ENCODE measurements around the gene OR6A2. TPM values are rescaled to one million over a fixed set of nuclear protein-coding genes. Genes with fewer than 3 reads are reported as not detected.

OR6A2 gene
- total and polyA plus RNA-seq, 2 of the 4 experiments (the other 2 are of a cell fraction), result 0.07 to 0.72 TPM

GRCh38 chr11:6817694-6818093, 18.2 kb upstream of the OR6A2 start:
- ATAC-seq (ENCODE audit: low read depth), result peak; percentile 48; the same call in 1 of the 2 replicates
- Histone ChIP-seq H3K79me1 (ENCODE audit: low read depth in 1 of 2, low read length in 2 of 2) (no peaks in the 10 kb centered on the region), H3K9ac (ENCODE audit: low read depth, low read length) (no peak overlapping the region)

More at GRCh38 chr11:6817694-6818093, 18.2 kb upstream of the OR6A2 start:
- intact Hi-C loops (cut with micrococcal nuclease), result loop anchor here (10.0 kb wide), 1 partner anchor 277 kb away; no protein-coding TSS in a partner anchor
- H3K9me3 ChIP-seq (ENCODE audit: control insufficient read depth, insufficient read depth, low read length), result no peaks in the 10 kb centered on the region
- no peak overlapping the region for H3K27ac ChIP-seq (ENCODE audit: insufficient read depth, low read length)
- in situ Hi-C loops (cut with MboI; ENCODE audit: low sequenced_read_pairs), result loop anchor here (25.0 kb wide), 1 partner anchor 620 kb away; no protein-coding TSS in a partner anchor
- no peak for TF ChIP-seq RAD21 (IDR thresholded peaks at IDR 0.05; ENCODE audit: low read length)
- TF ChIP-seq USF2 (IDR thresholded peaks at IDR 0.05; ENCODE audit: low read depth, low read length), result no peak
- no peak for TF ChIP-seq MXI1 (IDR thresholded peaks at IDR 0.05; ENCODE audit: borderline replicate concordance, low read depth, low read length)
- no peak for TF ChIP-seq MAFK (IDR thresholded peaks at IDR 0.05; ENCODE audit: low read depth, low read length)
- TF ChIP-seq CEBPB (IDR thresholded peaks at IDR 0.05; ENCODE audit: low read depth, low read length), result no peak
- TF ChIP-seq ELK1 (IDR thresholded peaks at IDR 0.05; ENCODE audit: borderline replicate concordance, low read depth, low read length), result no peak
- TF ChIP-seq RCOR1 (IDR thresholded peaks at IDR 0.05; ENCODE audit: insufficient replicate concordance, low read length), result no peak
- TF ChIP-seq POLR2A (IDR thresholded peaks at IDR 0.05; ENCODE audit: low read depth, low read length), result no peak
- TF ChIP-seq NFE2L2 (IDR thresholded peaks at IDR 0.05; ENCODE audit: low read depth, low read length), result no peak
- TF ChIP-seq MAZ (IDR thresholded peaks at IDR 0.05; ENCODE audit: borderline replicate concordance, low read depth, low read length), result no peak
- no peak for TF ChIP-seq RFX5 (IDR thresholded peaks at IDR 0.05; ENCODE audit: low read depth, low read length)
- no peak for TF ChIP-seq BHLHE40 (IDR thresholded peaks at IDR 0.05; ENCODE audit: low read depth, low read length)
- TF ChIP-seq, protein P1, sequence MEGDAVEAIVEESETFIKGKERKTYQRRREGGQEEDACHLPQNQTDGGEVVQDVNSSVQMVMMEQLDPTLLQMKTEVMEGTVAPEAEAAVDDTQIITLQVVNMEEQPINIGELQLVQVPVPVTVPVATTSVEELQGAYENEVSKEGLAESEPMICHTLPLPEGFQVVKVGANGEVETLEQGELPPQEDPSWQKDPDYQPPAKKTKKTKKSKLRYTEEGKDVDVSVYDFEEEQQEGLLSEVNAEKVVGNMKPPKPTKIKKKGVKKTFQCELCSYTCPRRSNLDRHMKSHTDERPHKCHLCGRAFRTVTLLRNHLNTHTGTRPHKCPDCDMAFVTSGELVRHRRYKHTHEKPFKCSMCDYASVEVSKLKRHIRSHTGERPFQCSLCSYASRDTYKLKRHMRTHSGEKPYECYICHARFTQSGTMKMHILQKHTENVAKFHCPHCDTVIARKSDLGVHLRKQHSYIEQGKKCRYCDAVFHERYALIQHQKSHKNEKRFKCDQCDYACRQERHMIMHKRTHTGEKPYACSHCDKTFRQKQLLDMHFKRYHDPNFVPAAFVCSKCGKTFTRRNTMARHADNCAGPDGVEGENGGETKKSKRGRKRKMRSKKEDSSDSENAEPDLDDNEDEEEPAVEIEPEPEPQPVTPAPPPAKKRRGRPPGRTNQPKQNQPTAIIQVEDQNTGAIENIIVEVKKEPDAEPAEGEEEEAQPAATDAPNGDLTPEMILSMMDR (conservative IDR thresholded peaks at IDR 0.05; ENCODE audit: low read depth, low read length), result no peak
- no peak for TF ChIP-seq CHD1 (IDR thresholded peaks at IDR 0.05; ENCODE audit: low read depth, low read length)
- no peak for TF ChIP-seq FOS (IDR thresholded peaks at IDR 0.05; ENCODE audit: low read depth, low read length)
- H3K14ac ChIP-seq (replicated peaks; ENCODE audit: low read depth, low read length), result no peak overlapping the region
- CTCF ChIA-PET, result interaction anchor here (0.6 kb wide), 1 partner anchor 717 kb away, joined by 3 read pairs; no protein-coding TSS in a partner anchor
- no peak overlapping the region for H3K56ac ChIP-seq (ENCODE audit: extremely low read depth, insufficient read depth, low read length)
- no peak overlapping the region for H3K4ac ChIP-seq (ENCODE audit: low read depth, low read length)
- H3K27me3 ChIP-seq (ENCODE audit: control insufficient read depth, insufficient read depth, low read length), result no peaks in the 10 kb centered on the region; the same call in 1 of the 2 replicates
- H2AFZ ChIP-seq (replicated peaks; ENCODE audit: low read length, poor library complexity), result no peak overlapping the region
- dilution Hi-C loops (cut with HindIII; ENCODE audit: low sequenced_read_pairs, unreplicated experiment), result no loop called here
- H3K4me1 ChIP-seq (ENCODE audit: control insufficient read depth, insufficient read depth, low read length), result no peaks in the 10 kb centered on the region
- peak; percentile 2 for DNase-seq
- H2BK20ac ChIP-seq (ENCODE audit: low read depth, low read length), result no peak overlapping the region
- H2AK9ac ChIP-seq (replicated peaks; ENCODE audit: low read depth, low read length, poor library complexity), result no peak overlapping the region
- H3K23ac ChIP-seq (ENCODE audit: low read depth, low read length), result no peak overlapping the region
- WGBS, 2 experiments (ENCODE audit: extremely low coverage in 2 of 2, insufficient read length in 1 of 2), result no CpG with 5 or more reads among the region's 1 CpG
- BruUV-seq (replicated peaks), result no TSS peak
- no peak overlapping the region for H2BK15ac ChIP-seq (ENCODE audit: low read depth, low read length)
- H4K91ac ChIP-seq (ENCODE audit: insufficient read depth, low read depth, low read length), result no peak overlapping the region
- H3K4me3 ChIP-seq (ENCODE audit: insufficient read depth, low read depth, low read length), result no peak overlapping the region
- no peak overlapping the region for H3K4me2 ChIP-seq (ENCODE audit: low read depth, low read length)
- H2BK120ac ChIP-seq (ENCODE audit: low read depth, low read length), result no peak overlapping the region
- H4K20me1 ChIP-seq (ENCODE audit: insufficient read depth, low read length), result no peaks in the 10 kb centered on the region
- H2AK5ac ChIP-seq (ENCODE audit: low read depth, low read length), result no peak overlapping the region
- H2BK5ac ChIP-seq (ENCODE audit: low read depth, low read length, poor library complexity, severe bottlenecking), result no peak overlapping the region
- POLR2A ChIA-PET (ENCODE audit: unreplicated experiment), result no interaction called here
- H4K5ac ChIP-seq (ENCODE audit: low read depth, low read length), result no peak overlapping the region
- H3K36me3 ChIP-seq (ENCODE audit: control insufficient read depth, insufficient read depth, low read length), result no peaks in the 10 kb centered on the region
- no peak overlapping the region for H4K8ac ChIP-seq (ENCODE audit: low read depth in 2 of 2, low read length in 2 of 2)
- no peak overlapping the region for H3K18ac ChIP-seq (ENCODE audit: low read depth, low read length)
- no peaks in the 10 kb centered on the region for H3K9me1 ChIP-seq (ENCODE audit: insufficient read depth, low read length)

Data from IMR-90 (cell line).